RPMI7951 (cell line): ENCODE results near the gene FOXP3. TPM values are rescaled to one million over a fixed set of nuclear protein-coding genes. Genes with fewer than 3 reads are reported as not detected.
A peak's percentile ranks its signal among the peaks of the same experiment; 100 is the strongest.

Experiments
- DNase-seq: peaks from one replicate; pipeline ENCODE4 v3.0.0-alpha.2; 2012; ENCODE audit warnings: low read depth
- total RNA-seq: library from RNA; depleted of rRNA; stranded (reverse); fragments of >200 nt; shearing (Covaris generic); gene quantifications from 2 replicates; pipeline ENCODE4 v1.2.3, GENCODE V29; 2014

The FOXP3 gene
- total RNA-seq, 1 experiment from 2014 or later, result not detected

GRCh38 chrX:49273181-49273727, 8.7 kb upstream of the FOXP3 start:
- no peak for DNase-seq

GRCh38 chrX:49272421-49272820, 7.9 kb upstream of the FOXP3 start:
- DNase-seq, result no peak

- no peak for DNase-seq
Measured at GRCh38 chrX:49271341-49271740, 6.8 kb upstream of the FOXP3 start.

- no peak for DNase-seq
Measured at GRCh38 chrX:49270249-49270921, 5.9 kb upstream of the FOXP3 start.

DNA sequence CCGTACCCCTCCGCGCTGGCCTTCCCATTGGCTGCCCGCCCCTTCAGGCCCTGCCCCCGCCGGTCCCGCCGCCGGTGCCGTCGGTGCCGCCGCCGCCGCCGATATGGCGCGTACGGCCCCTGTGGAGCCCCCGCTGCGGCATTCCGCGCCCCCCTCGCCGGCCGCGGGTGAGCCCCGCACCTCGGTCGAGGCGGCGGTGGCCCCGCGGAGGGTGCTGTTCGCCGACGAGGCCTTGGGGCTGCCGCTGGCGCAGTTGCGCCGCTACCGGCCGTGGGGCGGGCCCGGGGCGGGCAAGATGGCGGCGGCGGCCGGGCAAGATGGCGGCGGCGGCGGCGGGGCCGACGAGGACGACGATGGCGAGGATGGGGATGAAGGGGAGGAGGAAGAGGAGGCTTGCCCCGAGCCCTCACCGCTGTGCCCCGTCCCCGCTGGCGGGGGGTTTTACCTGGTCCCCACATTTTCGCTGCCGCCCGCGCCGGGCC, 5.3 kb upstream of the FOXP3 start, which contains the start of gene PPP1R3F:
Gene PPP1R3F (plus strand): TSS at position 27 of the 482 bp plus-strand sequence. CDS start 77 bp downstream, at position 104.
- no peak for DNase-seq

- peak; percentile 99 for DNase-seq
Measured at GRCh38 chrX:49269010-49269766, 4.7 kb upstream of the FOXP3 start.

- DNase-seq, result no peak
Measured at GRCh38 chrX:49268702-49269009, 4.1 kb upstream of the FOXP3 start.

DNA sequence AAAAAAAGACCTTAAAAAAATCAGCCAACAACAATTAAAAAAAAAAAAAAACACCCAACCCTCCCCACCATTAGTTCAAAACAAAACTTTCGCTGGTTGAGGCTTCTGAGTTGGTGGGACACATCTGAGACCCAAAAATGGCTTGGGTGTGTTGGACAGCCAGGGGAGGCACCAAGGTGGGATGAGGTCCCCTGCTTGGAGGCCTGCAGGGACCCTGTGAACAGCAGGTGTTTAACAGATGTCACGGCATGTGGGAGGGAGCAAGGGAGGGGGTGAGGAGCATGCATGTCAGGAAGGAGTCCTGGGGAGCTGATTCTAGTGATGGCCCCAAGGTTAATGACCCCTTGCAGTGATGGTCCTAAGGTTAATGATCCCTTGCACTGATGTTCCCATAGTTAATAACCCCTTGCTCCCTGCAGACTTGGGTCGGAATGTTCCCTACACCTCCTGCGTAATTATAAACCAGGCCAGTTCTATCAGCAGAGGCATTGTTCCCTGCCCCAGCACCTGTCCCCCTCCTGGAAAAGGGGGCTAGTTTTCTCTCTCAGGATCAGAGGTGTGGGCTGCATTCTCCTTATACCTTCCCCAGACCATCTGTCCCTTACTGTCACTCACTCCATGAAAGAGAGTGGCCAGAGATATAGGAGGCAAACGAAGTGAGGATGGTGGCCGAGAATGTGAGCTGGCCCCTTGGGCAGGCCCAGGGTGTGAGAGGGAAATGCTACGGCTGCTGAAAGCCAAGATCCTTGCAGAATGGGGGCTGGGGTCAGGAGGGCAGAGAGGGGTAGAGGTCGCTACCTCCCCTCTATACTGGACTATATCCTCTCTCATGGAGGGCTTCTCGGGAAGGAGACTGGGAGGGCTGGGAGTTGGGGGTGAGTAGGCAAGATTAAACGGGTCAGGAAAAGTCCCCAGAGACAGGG, 2.3 kb upstream of the FOXP3 start:
- DNase-seq, result no peak

DNA sequence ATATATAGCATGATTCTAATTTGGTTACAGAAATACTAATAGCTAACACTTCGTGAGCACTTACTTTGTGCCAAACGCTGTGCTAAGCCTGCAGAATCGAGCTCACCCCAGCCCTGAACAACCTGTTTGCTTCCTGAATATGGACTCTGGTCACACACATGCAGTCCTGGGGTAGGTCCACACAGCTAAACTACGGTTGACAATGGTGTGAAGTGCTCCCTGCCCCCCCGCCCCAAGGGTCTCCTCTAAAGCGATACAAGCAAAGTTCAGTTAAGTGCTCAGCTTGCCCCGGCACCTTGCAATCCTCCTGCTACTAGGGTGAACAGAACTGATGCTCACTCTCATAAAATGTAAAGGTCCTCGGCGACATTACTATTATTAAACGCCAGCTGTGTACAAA, 879 bp downstream of the FOXP3 start:
- DNase-seq, result no peak

- no peak for DNase-seq
Measured at GRCh38 chrX:49262603-49263002, 1.9 kb downstream of the FOXP3 start.

GRCh38 chrX:49260221-49260985, 4.1 kb downstream of the FOXP3 start:
- no peak for DNase-seq

- DNase-seq, result no peak
Measured at GRCh38 chrX:49258749-49259124, 5.8 kb downstream of the FOXP3 start.

DNA sequence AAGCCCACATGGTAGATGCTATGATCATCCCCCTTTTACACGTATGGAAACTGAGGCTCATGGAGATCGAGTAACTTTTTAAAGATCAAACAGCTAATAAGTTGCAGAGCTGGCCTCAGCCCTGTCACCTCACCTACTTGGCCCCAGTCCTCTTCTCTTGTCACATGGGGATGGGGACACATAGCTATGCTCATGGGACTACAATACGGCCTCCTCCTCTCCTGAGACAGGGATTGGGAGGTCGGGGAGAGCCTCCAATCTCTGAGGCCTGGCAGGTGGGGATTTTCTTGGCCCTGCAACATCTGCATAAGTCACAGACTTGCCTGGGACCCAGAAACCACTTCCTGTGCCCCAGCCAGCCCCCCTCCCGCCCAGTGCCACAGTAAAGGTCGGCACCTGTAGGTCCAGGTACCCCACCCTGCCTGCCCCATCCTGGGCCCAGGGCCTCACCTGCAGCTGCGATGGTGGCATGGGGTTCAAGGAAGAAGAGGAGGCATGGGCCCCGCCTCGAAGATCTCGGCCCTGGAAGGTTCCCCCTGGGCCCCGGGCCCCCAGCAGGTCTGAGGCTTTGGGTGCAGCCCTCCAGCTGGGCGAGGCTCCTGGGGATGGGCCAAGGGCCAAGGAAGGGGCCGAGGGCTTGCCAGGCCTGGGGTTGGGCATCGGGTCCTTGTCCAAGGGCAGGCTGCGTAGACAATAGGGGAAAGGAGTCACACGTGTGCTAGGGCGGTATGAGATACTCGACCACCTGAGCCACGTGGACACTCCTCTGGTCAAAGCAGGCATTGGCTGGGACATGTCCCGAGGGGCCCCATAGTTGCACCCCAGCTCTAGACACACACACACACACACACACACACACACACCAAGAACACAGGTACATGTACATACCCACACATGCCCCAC, 6.4 kb downstream of the FOXP3 start:
- DNase-seq, result no peak

- no peak for DNase-seq
Measured at GRCh38 chrX:49257074-49257790, 7.3 kb downstream of the FOXP3 start.

DNA sequence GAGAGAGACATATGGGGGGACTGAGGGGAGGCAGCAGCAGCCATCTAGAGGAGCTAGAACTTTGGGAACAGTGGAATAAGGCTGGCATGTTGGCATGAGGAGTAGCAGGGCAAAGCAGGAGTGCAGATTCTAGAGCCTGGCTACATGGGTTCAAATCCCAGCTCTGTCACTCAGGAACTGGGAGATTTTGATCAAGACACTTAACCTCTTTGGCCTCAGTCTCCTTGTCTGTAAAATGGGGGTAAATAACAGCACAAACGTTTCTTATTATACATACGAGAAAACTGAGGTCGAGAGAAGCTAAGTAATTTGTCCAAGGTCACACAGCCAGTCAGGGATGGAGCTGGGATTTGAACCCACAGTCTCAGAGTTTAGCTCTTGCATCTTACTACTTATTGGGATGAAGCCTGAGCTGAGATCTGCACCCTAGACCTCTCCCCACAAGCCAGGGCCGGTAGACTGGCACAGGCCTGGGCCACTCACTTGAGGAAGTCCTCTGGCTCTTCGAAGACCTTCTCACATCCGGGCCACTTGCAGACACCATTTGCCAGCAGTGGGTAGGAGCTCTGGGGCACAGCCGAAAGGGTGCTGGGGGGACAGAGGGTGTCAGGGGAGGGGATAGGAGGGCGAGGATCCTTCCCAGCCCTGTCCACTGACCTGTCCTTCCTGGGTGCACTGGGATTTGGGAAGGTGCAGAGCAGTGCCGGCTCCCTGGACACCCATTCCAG, 8.1 kb downstream of the FOXP3 start:
- no peak for DNase-seq

DNA sequence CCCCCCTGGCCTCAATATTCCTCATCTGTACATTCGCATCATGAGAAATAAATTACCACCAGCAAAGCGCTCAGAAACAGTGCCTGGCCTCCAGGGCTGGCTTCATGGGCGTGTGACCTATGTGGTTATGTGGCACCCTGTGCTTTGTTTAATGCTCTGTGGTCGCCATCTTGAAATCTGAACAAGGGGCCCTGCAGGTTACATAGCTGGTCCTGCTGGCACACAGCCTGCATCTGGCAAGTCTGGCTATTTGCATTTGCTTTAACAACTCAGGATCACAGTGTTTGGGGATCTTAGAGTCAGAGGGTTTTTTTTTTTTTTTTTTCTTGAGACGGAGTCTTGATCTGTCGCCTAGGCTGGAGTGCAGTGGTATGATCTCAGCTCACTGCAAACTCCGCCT, 9.9 kb downstream of the FOXP3 start:
- no peak for DNase-seq

DNA sequence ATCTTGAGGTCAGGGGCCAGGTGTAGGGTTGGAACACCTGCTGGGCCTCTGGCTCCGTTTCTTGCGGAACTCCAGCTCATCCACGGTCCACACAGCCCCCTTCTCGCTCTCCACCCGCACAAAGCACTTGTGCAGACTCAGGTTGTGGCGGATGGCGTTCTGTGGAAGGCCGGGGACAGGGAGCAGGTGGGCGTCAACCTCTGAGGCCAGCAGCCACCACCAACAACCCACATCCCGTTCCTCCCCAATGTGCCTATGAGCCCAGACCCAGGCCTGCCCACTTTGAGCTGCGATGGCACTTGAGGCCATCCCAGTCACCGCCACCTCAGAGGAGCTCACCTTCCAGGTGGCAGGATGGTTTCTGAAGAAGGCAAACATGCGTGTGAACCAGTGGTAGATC, 13.2 kb downstream of the FOXP3 start:
- DNase-seq, result no peak

DNA sequence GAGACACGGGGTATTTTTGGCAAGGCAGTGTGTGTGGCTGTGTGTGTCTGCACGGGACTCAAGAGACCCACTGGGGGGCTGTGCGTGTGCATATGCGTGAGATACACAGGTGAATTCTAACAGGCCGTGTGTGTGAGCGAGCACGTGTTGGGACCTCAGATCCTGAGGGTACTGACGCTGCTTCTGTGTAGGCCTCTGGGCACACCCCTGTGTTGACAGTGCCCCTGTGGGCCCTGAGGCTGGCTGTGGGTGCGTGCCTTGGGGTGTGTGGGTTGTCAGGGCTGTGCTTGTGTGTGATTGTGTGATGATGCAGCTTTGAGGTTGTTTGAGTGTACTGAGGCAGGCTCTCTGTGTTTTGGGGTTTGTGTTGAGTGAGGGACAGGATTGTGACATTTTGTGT, 13.9 kb downstream of the FOXP3 start:
- DNase-seq, result no peak

DNA sequence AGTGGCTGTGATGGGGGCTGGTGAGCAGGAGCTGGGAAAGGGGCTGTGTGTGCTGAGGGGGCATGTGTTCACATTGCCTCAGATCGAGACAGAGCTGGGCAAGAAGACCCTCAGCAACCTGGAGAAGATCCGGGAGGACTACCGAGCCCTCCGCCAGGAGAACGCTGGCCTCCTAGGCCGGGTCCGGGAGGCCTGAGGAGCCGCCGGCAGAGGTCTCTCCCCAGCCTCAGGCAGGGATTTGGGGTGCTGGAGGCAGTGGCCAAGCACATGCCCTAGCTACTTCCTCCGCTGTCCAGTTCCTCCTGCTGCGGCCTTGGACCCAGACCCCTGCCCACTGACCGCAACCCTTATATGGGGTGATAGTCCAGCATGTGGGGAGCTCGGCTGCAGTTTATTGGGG, 14.4 kb downstream of the FOXP3 start:
- no peak for DNase-seq
